CD4-positive, alpha-beta T cell (primary cell): ENCODE results near the gene TPCN2. TPM values are rescaled to one million over a fixed set of nuclear protein-coding genes. Genes with fewer than 3 reads are reported as not detected.

Source experiments
- ATAC-seq: fragments of 200-7000 bp; cut with Tn5 transposase; one replicate; pipeline ENCODE4 v1.10.0; 2022; ENCODE audit warnings: mild to moderate bottlenecking; ENCODE audit not compliant: poor library complexity
- CTCF ChIA-PET: fragments of 350-600 bp; sonication (Branson Sonifier 250); formaldehyde crosslinking; loops from one replicate; lab custom pipeline; 2021; ENCODE audit warnings: antibody characterized with exemption, inconsistent platforms; lab: Charles Lee
- POLR2A ChIA-PET: fragments of 350-600 bp; sonication (Branson Sonifier 250); formaldehyde crosslinking; loops from one replicate; lab custom pipeline; 2021; ENCODE audit warnings: antibody characterized with exemption, inconsistent platforms; lab: Charles Lee
- DNase-seq, 14 experiments: peaks; one replicate each; pipeline ENCODE4 v3.0.0-alpha.2; 2013 to 2020; ENCODE audit warnings: mixed read lengths in 2 of 14
- H3K27ac ChIP-seq, 2 donors: one replicate each; pipeline versions ENCODE4 v1.5.1 to v1.7.0; 2013; ENCODE audit warnings: low read length in 2 of 2, low read depth in 1 of 2, mild to moderate bottlenecking in 1 of 2
- H3K27me3 ChIP-seq, 2 experiments: 1 replicate in 1 of 2; 2 replicates in 1 of 2; pipeline versions ENCODE4 v1.6.1 to v1.7.0; 2013; ENCODE audit warnings: low read length in 2 of 2, control low read depth in 1 of 2, mild to moderate bottlenecking in 1 of 2, moderate library complexity in 1 of 2; ENCODE audit not compliant: insufficient read depth in 2 of 2, control insufficient read depth in 1 of 2
- H3K36me3 ChIP-seq: one replicate; pipeline ENCODE4 v1.6.1; 2013; ENCODE audit warnings: low read length, control low read depth; ENCODE audit not compliant: insufficient read depth
- H3K4me1 ChIP-seq: one replicate; pipeline ENCODE4 v1.6.1; 2013; ENCODE audit warnings: low read length, control low read depth; ENCODE audit not compliant: insufficient read depth
- H3K4me3 ChIP-seq: one replicate; pipeline ENCODE4 v1.5.1; 2013; ENCODE audit warnings: mild to moderate bottlenecking, low read length, moderate library complexity
- H3K9me3 ChIP-seq, 2 experiments: 1 replicate in 1 of 2; 2 replicates in 1 of 2; pipeline versions ENCODE4 v1.6.1 to v1.7.0; 2013; ENCODE audit warnings: low read length in 2 of 2, mild to moderate bottlenecking in 2 of 2, control low read depth in 1 of 2, moderate library complexity in 1 of 2; ENCODE audit not compliant: control insufficient read depth in 1 of 2, insufficient read depth in 1 of 2
- H3K27ac Mint-ChIP-seq: one replicate; pipeline ENCODE4 v1.8.0; 2020; ENCODE audit warnings: mixed read lengths
- H3K27me3 Mint-ChIP-seq: one replicate; pipeline ENCODE4 v1.8.0; 2021; ENCODE audit warnings: mixed read lengths
- H3K36me3 Mint-ChIP-seq: one replicate; pipeline ENCODE4 v1.8.0; 2021; ENCODE audit warnings: low read depth, mixed read lengths
- H3K4me1 Mint-ChIP-seq: one replicate; pipeline ENCODE4 v1.8.0; 2021; ENCODE audit warnings: low read depth, mixed read lengths
- H3K4me3 Mint-ChIP-seq: one replicate; pipeline ENCODE4 v1.8.0; 2020; ENCODE audit warnings: mild to moderate bottlenecking, mixed read lengths
- H3K9me3 Mint-ChIP-seq: one replicate; pipeline ENCODE4 v1.8.0; 2020; ENCODE audit warnings: mixed read lengths
- CTCF ChIP-seq: fragments of 200-600 bp; IDR thresholded peaks from one replicate; pipeline ENCODE4 v1.8.0; 2022; ENCODE audit warnings: antibody characterized with exemption, mild to moderate bottlenecking
- intact Hi-C, 2 experiments: fragments of 100-400 bp; cut with DNase I in 1 of 2; cut with micrococcal nuclease in 1 of 2; formaldehyde crosslinking; loops; one replicate each; pipeline versions ENCODE4 v1.15.1 to v1.9.0; 2023 to 2025; cut with DNase I, micrococcal nuclease
- total RNA-seq, 174 experiments: library from RNA in 2 of 174; stranded (reverse) in 2 of 174; gene quantifications; one replicate each; pipeline ENCODE4 v1.2.3 and lab custom pipeline; 2021 to 2026

TPCN2 gene
- total RNA-seq, 2 experiments from 2014 or later, result 10.2 to 11.5 TPM

GRCh38 chr11:69141742-69142141 is 93.0 kb downstream of the TPCN2 start:
- ChIA-PET CTCF (no interaction called here), POLR2A (no interaction called here)
- Histone ChIP-seq H3K4me3 (no peak overlapping the region), H3K4me1 (peaks cover 7% of the 10 kb centered on the region), H3K27me3 (no peaks in the 10 kb centered on the region), H3K9me3 (peaks cover under 1 to 11% of the 10 kb centered on the region in 2 experiments), H3K27ac (no peak overlapping the region), H3K36me3 (no peaks in the 10 kb centered on the region)
- DNase-seq (no peak), ATAC-seq (no peak)
- no peak for TF ChIP-seq CTCF
- Mint-ChIP-seq H3K36me3 (peaks cover 16% of the 10 kb centered on the region), H3K4me3 (no peak overlapping the region), H3K27ac (no peak overlapping the region), H3K9me3 (peaks cover 8% of the 10 kb centered on the region), H3K4me1 (peaks cover 5% of the 10 kb centered on the region), H3K27me3 (no peaks in the 10 kb centered on the region)
- intact Hi-C loops, result no loop called here

- no peak overlapping the region for H3K4me3 ChIP-seq
- Mint-ChIP-seq H3K27ac (no peak overlapping the region), H3K4me3 (no peak overlapping the region), H3K27me3 (no peaks in the 10 kb centered on the region), H3K9me3 (peaks cover 8% of the 10 kb centered on the region), H3K36me3 (peaks cover 16% of the 10 kb centered on the region), H3K4me1 (no peaks in the 10 kb centered on the region)
- H3K27me3 ChIP-seq, result no peaks in the 10 kb centered on the region
- ChIA-PET CTCF (no interaction called here), POLR2A (no interaction called here)
- H3K36me3 ChIP-seq, result no peaks in the 10 kb centered on the region
- H3K4me1 ChIP-seq, result no peaks in the 10 kb centered on the region
- no peak overlapping the region for H3K27ac ChIP-seq
- DNase-seq, result no peak
- peaks cover 6 to 18% of the 10 kb centered on the region in 2 experiments for H3K9me3 ChIP-seq
- no peak for TF ChIP-seq CTCF
- intact Hi-C loops, result no loop called here
- ATAC-seq, result no peak
These were observed 94.2 kb downstream of the TPCN2 start for GRCh38 chr11:69142895-69143294.

- no peak overlapping the region for H3K4me3 ChIP-seq
- no peak for ATAC-seq
- peaks cover 16% of the 10 kb centered on the region for H3K36me3 Mint-ChIP-seq
- H3K4me1 Mint-ChIP-seq, result no peaks in the 10 kb centered on the region
- no peak overlapping the region for H3K27ac Mint-ChIP-seq
- DNase-seq, result no peak
- no peaks in the 10 kb centered on the region for H3K4me1 ChIP-seq
- H3K27me3 Mint-ChIP-seq, result no peaks in the 10 kb centered on the region
- H3K27ac ChIP-seq, result no peak overlapping the region
- H3K4me3 Mint-ChIP-seq, result no peak overlapping the region
- peaks cover 8% of the 10 kb centered on the region for H3K9me3 Mint-ChIP-seq
- ChIA-PET CTCF (no interaction called here), POLR2A (no interaction called here)
- H3K27me3 ChIP-seq, result no peaks in the 10 kb centered on the region
- intact Hi-C loops, result no loop called here
- no peaks in the 10 kb centered on the region for H3K36me3 ChIP-seq
- H3K9me3 ChIP-seq, result peaks cover 9 to 18% of the 10 kb centered on the region in 2 experiments
- TF ChIP-seq CTCF, result no peak
These were observed 95.8 kb downstream of the TPCN2 start for GRCh38 chr11:69144316-69145049.
